DND-41 (cell line): ENCODE data around the gene EPHB3.

Experiments used
- ATAC-seq: fragments of 200-7000 bp; cut with Tn5 transposase; 3 replicates; pipeline ENCODE4 v1.9.1; 2021; ENCODE audit warnings: low read depth; ENCODE audit not compliant: insufficient read depth
- DNase-seq: peaks from one replicate; pipeline ENCODE4 v3.0.0-alpha.2; 2020
- H2AFZ ChIP-seq: 2 replicates; pipeline ENCODE4 v1.6.0; 2012; ENCODE audit warnings: low read depth, low read length
- H3K27ac ChIP-seq: 2 replicates; pipeline ENCODE4 v1.5.1; 2012; ENCODE audit warnings: low read length, inconsistent platforms
- H3K27me3 ChIP-seq: fragments of 200-600 bp; sonication (generic); 2 replicates; pipeline ENCODE4 v1.6.0; 2012; ENCODE audit warnings: low read length, mild to moderate bottlenecking, inconsistent platforms; ENCODE audit not compliant: insufficient read depth, poor library complexity
- H3K36me3 ChIP-seq: 2 replicates; pipeline ENCODE4 v1.5.1; 2012; ENCODE audit warnings: low read length, inconsistent platforms; ENCODE audit not compliant: insufficient read depth
- H3K4me1 ChIP-seq: 2 replicates; pipeline ENCODE4 v1.5.1; 2012; ENCODE audit warnings: mild to moderate bottlenecking, low read length; ENCODE audit not compliant: insufficient read depth
- H3K4me2 ChIP-seq: 2 replicates; pipeline ENCODE4 v1.6.0; 2012; ENCODE audit warnings: mild to moderate bottlenecking, moderate library complexity, low read length, inconsistent platforms; ENCODE audit not compliant: insufficient read depth
- H3K4me3 ChIP-seq, 2 experiments: fragments of 200-600 bp in 1 of 2; shearing (Covaris generic) in 1 of 2; 2 replicates each; pipeline ENCODE4 v1.5.1; 2012 to 2016; ENCODE audit warnings: inconsistent platforms in 2 of 2, low read length in 2 of 2, mild to moderate bottlenecking in 2 of 2, low read depth in 1 of 2, moderate library complexity in 1 of 2
- H3K79me2 ChIP-seq: 2 replicates; pipeline ENCODE4 v1.6.0; 2012; ENCODE audit warnings: low read length, inconsistent platforms; ENCODE audit not compliant: insufficient read depth
- H3K9ac ChIP-seq: 2 replicates; pipeline ENCODE4 v1.6.0; 2012; ENCODE audit warnings: low read depth, mild to moderate bottlenecking, inconsistent platforms, low read length, moderate library complexity
- H3K9me3 ChIP-seq: 2 replicates; pipeline ENCODE4 v1.5.1; 2012; ENCODE audit warnings: low read length, moderate library complexity, mild to moderate bottlenecking, inconsistent platforms; ENCODE audit not compliant: insufficient read depth, severe bottlenecking
- H4K20me1 ChIP-seq: 2 replicates; pipeline ENCODE4 v1.6.0; 2012; ENCODE audit warnings: low read length; ENCODE audit not compliant: insufficient read depth
- CTCF ChIP-seq: IDR thresholded peaks from 2 replicates; pipeline ENCODE4 v1.5.1; 2012; ENCODE audit warnings: borderline replicate concordance, low read length, moderate library complexity, mild to moderate bottlenecking; ENCODE audit not compliant: poor library complexity, severe bottlenecking; ENCODE audit errors: extremely low read depth
- EZH2 ChIP-seq: IDR thresholded peaks from 3 replicates; pipeline ENCODE4 v1.6.1; 2012; ENCODE audit warnings: borderline replicate concordance, low read depth, mild to moderate bottlenecking, moderate library complexity, low read length, inconsistent platforms; ENCODE audit not compliant: severe bottlenecking

Gene EPHB3

DNA sequence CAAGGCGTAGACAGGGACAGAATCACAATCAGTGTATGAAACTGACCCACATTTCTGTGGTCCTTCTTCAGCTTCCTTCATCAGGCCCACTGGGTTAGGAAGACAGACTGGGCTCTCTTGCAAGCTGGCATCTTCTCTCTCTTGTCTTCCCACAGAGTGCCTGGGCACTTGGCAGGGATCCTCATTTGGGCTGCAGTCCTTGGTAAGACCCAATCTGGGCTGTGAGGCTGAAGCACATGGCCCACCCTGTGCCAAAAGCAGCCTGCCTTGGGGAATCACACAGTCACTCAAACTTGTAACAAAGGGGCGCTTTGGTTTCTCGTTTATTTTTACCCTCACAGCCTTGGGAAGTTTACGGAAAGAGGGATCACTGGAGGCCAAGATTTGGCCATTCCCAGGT lies 8.2 kb upstream of the EPHB3 start:
- Histone ChIP-seq H3K27me3 (peaks cover 22% of the 10 kb centered on the region), H3K79me2 (no peaks in the 10 kb centered on the region), H2AFZ (no peak overlapping the region), H4K20me1 (no peaks in the 10 kb centered on the region), H3K4me2 (no peak overlapping the region), H3K4me1 (no peaks in the 10 kb centered on the region), H3K36me3 (no peaks in the 10 kb centered on the region), H3K9ac (no peak overlapping the region), H3K27ac (no peak overlapping the region), H3K4me3 (no peak overlapping the region), H3K9me3 (no peaks in the 10 kb centered on the region)
- TF ChIP-seq CTCF, result no peak
- no peak for TF ChIP-seq EZH2
- ATAC-seq (no peak), DNase-seq (no peak)

DNA sequence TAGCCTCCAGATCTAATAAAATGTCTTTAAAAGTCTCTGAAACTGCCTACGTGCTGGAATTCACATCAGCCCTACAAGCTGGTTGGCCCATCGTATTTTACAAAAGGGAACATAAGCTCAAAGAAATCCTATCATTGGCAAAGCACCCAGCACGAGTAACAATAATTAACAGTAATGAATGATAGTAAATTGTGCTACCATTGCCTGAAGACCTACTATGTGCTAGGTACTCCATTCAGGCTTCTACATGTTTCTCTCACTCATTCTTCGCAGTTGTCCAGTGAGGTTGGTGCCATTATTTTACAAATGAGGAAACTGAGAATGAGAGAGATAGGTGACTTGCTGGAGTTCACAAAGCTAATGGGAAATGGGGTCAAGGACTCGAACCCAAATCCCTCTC lies 7.1 kb upstream of the EPHB3 start:
- H2AFZ ChIP-seq, result no peak overlapping the region
- H3K27me3 ChIP-seq, result peaks cover 23% of the 10 kb centered on the region
- H3K4me2 ChIP-seq, result no peak overlapping the region
- no peak for TF ChIP-seq CTCF
- TF ChIP-seq EZH2, result no peak
- H3K4me1 ChIP-seq, result no peaks in the 10 kb centered on the region
- no peaks in the 10 kb centered on the region for H3K36me3 ChIP-seq
- H3K9ac ChIP-seq, result no peak overlapping the region
- no peak overlapping the region for H3K27ac ChIP-seq
- no peaks in the 10 kb centered on the region for H3K9me3 ChIP-seq
- no peaks in the 10 kb centered on the region for H4K20me1 ChIP-seq
- no peaks in the 10 kb centered on the region for H3K79me2 ChIP-seq
- no peak for DNase-seq
- H3K4me3 ChIP-seq, result no peak overlapping the region
- ATAC-seq, result no peak

DNA sequence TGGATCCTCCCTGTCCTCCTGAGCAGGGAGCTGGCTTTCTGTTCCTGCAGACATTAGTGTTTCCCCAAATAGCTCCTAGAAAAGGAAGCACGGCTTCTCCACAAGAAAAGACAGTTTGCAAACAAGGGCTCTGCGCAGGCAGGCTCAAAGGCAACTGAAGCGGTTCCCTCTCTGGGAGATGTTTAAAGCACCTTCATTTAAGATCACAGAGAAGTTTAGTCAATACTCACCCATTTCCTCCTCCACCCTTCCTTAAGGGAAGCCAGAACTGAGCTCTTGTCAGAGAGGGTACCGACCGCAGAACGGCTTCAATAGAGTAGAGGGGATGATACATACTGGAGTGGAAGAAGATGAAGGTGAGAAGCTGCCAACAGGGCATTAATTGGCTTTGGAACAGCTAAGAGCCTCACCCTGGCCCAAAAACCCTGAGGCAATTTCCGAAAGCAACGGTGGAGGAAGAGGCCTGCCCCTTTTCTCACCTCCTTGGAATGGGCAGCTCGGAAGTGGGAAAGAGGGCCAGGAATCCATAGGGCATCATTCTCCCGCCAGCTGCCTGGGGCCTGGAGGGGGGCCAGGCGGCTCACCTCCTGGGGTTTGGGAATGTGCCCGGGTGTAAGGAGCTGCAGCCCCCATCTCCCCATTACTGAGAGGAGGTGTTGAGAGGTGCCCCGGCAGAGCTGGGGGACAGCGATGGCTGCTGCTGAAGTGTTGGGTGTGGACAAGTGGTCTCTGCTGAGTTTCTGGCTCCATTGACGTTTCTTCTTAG lies 4.8 kb upstream of the EPHB3 start:
- ATAC-seq (no peak), DNase-seq (no peak)
- TF ChIP-seq EZH2 (no peak), CTCF (no peak)
- Histone ChIP-seq H2AFZ (no peak overlapping the region), H3K9me3 (no peaks in the 10 kb centered on the region), H3K4me1 (no peaks in the 10 kb centered on the region), H3K27me3 (peaks cover 16% of the 10 kb centered on the region), H4K20me1 (no peaks in the 10 kb centered on the region), H3K4me2 (no peak overlapping the region), H3K4me3 (no peak overlapping the region), H3K27ac (no peak overlapping the region), H3K36me3 (no peaks in the 10 kb centered on the region), H3K79me2 (no peaks in the 10 kb centered on the region), H3K9ac (no peak overlapping the region)
